ENCODE data around the gene MTR. TPM values are rescaled to one million over a fixed set of nuclear protein-coding genes. Genes with fewer than 3 reads are reported as not detected.

Gene MTR
- total and polyA plus RNA-seq, 9 donors, result 14.0 to 30.6 (median 17.9) TPM

DNA sequence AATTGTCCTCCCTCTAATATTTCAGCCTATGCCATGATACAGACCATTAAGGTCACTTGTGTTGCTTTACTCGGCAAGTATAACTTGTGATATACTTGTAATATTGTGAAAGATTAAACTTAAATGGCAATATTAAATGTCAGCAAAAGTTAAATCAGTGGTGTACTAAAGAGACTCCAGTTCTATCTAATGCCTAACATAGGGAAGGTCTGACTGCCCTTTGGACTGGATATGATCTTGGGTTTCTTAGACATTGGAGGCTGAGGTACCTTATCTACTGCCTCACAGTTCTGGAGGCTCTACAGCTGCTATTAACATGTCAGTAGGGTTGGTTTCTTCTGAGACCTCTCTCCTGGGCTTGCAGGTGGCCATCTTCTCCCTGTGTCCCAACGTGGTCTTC, 119.3 kb downstream of the MTR start:
- no peak overlapping the region for H3K4me3 ChIP-seq (ENCODE audit: low read length)
- no CpG with 5 or more reads among the region's 2 CpGs for WGBS (ENCODE audit: insufficient coverage)

DNA sequence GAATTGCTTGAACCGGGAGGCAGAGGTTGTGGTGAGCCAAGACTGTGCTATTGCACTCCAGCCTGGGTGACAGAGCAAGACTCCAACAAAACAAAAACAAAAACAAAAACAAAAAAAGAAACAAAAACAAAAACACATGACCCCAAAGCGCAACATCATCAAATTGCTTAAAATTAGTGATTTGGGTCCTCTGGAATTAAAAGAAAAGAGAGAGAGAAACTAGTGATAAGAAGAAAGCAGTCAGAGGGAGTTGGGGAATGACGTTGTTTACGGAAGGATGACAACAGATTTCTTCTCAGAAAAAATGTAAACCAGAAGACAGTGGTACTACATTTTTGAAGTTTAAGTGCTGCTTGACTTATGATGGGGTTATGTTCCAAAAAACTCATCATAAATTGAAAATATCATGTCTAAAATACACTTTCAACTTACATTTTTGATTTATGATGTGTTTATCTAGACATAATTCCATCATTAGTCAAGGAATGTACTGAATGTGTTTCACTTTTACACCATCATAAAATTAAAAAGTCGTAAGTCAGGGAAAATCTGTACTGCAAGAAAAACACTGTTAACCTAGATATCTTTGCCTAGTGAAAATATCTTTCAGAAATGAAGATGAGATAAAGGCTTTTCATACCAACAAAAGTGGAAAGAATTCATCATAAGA, 121.2 kb downstream of the MTR start:
- no peaks in the 10 kb centered on the region for H3K27me3 ChIP-seq (ENCODE audit: control insufficient read depth, insufficient read depth, low read length)
- DNase-seq, result no peak
- H3K4me3 ChIP-seq (ENCODE audit: low read length), result no peak overlapping the region
- peaks cover 3% of the 10 kb centered on the region for H3K4me1 ChIP-seq (ENCODE audit: control insufficient read depth, insufficient read depth, low read length)
- no peak overlapping the region for H3K27ac ChIP-seq (ENCODE audit: low read length)
- WGBS (ENCODE audit: insufficient coverage), result 100% methylated on average over 1 of the region's 5 CpGs
- H3K9me3 ChIP-seq (replicated peaks; ENCODE audit: control insufficient read depth, low read depth, low read length), result peaks cover 4% of the 10 kb centered on the region
- H3K36me3 ChIP-seq (ENCODE audit: control insufficient read depth, insufficient read depth, low read length), result no peaks in the 10 kb centered on the region

More for the DNA sequence above, 119.3 kb downstream of the MTR start:
- no peak for DNase-seq
- Histone ChIP-seq H3K27me3 (ENCODE audit: control insufficient read depth, insufficient read depth, low read length) (no peaks in the 10 kb centered on the region), H3K36me3 (ENCODE audit: control insufficient read depth, insufficient read depth, low read length) (no peaks in the 10 kb centered on the region), H3K27ac (ENCODE audit: low read length) (no peak overlapping the region), H3K9me3 (replicated peaks; ENCODE audit: control insufficient read depth, low read depth, low read length) (peaks cover 4% of the 10 kb centered on the region), H3K4me1 (ENCODE audit: control insufficient read depth, insufficient read depth, low read length) (no peaks in the 10 kb centered on the region)

DNA sequence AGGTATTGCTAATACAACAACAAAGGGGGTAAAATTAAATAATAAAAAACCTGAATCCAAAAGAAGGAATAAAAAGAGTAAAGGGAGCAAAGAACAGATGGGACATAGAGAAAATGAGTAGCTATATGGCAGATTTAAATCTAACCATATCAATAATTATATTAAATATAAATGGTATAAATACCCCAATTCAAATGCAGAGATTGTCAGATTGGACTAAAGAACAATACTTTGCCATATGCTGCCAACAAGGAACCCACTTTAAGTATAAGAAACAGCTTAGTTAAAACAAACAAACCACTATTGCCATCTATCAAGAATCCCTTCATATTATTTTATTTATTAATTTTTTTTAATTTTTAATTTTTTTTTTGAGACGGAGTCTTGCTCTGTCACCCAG, 122.4 kb downstream of the MTR start:
- Histone ChIP-seq H3K4me1 (ENCODE audit: control insufficient read depth, insufficient read depth, low read length) (peaks cover 3% of the 10 kb centered on the region), H3K27ac (ENCODE audit: low read length) (no peak overlapping the region), H3K27me3 (ENCODE audit: control insufficient read depth, insufficient read depth, low read length) (no peaks in the 10 kb centered on the region), H3K4me3 (ENCODE audit: low read length) (no peak overlapping the region), H3K9me3 (replicated peaks; ENCODE audit: control insufficient read depth, low read depth, low read length) (peaks cover 4% of the 10 kb centered on the region), H3K36me3 (ENCODE audit: control insufficient read depth, insufficient read depth, low read length) (no peaks in the 10 kb centered on the region)
- DNase-seq, result no peak
- 100% methylated on average over 1 of the region's 1 CpG for WGBS (ENCODE audit: insufficient coverage)

DNA sequence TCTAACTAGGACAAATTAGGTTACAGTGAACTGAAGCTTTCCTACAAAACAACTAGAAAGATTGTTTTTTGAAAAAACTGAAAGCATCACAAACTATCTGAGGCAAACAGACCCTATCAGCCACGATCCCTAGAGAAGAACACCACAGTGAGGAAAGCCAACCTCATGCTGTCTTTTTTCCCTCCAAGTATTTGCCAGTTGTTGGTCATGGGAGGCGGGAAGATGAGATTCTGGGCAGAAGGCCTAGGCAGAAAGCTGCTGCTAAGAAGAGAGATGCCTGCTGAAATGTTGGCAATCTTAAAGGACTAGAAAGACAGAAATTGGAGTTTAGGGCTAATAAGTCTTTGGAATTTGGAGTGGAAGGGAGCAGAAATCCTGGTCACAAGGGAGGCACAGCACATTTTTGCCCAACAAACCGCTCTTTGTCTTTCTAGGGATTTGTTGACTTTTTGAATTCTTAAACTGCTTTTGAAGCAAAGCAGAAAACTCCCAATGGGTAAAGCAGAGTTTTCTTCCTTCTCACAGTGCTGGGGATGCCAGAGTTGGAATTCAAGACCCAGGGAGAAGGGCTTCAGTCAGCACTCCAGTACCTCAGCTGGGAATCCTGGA, 125.3 kb downstream of the MTR start:
- H3K27me3 ChIP-seq (ENCODE audit: control insufficient read depth, insufficient read depth, low read length), result no peaks in the 10 kb centered on the region
- no peaks in the 10 kb centered on the region for H3K36me3 ChIP-seq (ENCODE audit: control insufficient read depth, insufficient read depth, low read length)
- H3K4me3 ChIP-seq (ENCODE audit: low read length), result no peak overlapping the region
- H3K9me3 ChIP-seq (replicated peaks; ENCODE audit: control insufficient read depth, low read depth, low read length), result peaks cover 3% of the 10 kb centered on the region
- H3K27ac ChIP-seq (ENCODE audit: low read length), result no peak overlapping the region
- 50% methylated on average over 1 of the region's 3 CpGs for WGBS (ENCODE audit: insufficient coverage)
- H3K4me1 ChIP-seq (ENCODE audit: control insufficient read depth, insufficient read depth, low read length), result peaks cover 7% of the 10 kb centered on the region
- peak; percentile 27 for DNase-seq

DNA sequence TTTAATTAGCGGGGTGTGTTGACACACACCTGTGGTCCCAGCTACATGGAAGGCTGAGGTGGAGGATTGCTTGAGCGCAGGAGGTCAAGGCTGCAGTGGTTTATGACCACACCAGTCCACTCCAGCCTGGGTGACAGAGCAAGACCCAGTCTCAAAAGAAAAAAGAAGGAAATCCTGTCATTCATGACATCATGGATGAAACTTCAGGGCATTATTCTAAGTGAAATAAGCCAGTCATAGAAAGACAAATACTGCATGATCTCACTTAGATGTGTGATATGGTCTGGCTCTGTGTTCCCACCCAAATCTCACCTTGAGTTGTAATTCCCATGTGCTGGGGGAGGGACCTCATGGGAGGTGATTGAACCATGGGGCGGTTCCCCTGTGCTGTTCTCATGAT, 126.5 kb downstream of the MTR start:
- WGBS (ENCODE audit: insufficient coverage), result no CpG with 5 or more reads among the region's 3 CpGs
- no peak overlapping the region for H3K27ac ChIP-seq (ENCODE audit: low read length)
- no peaks in the 10 kb centered on the region for H3K27me3 ChIP-seq (ENCODE audit: control insufficient read depth, insufficient read depth, low read length)
- H3K36me3 ChIP-seq (ENCODE audit: control insufficient read depth, insufficient read depth, low read length), result no peaks in the 10 kb centered on the region
- H3K4me1 ChIP-seq (ENCODE audit: control insufficient read depth, insufficient read depth, low read length), result peaks cover 8% of the 10 kb centered on the region
- H3K4me3 ChIP-seq (ENCODE audit: low read length), result no peak overlapping the region
- H3K9me3 ChIP-seq (replicated peaks; ENCODE audit: control insufficient read depth, low read depth, low read length), result peaks cover 2% of the 10 kb centered on the region
- no peak for DNase-seq

DNA sequence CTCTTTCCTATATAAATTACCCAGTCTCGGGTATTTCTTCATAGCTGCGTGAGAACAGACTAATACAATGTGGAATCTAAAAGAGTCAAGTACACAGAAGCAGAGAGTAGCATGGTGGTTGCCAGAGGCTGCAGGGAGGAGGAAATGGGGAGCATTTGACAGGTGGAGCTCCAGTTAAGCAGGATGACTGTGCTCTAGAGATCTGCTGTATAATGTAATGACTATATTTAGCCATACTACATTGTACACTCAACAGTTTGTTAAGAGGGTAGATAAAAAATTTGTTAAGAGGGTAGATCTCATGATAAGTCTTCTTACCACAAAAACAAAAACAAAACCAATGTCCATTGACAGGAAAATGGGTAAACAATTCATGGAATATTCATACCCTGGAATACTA, 127.1 kb downstream of the MTR start:
- no peaks in the 10 kb centered on the region for H3K36me3 ChIP-seq (ENCODE audit: control insufficient read depth, insufficient read depth, low read length)
- H3K4me3 ChIP-seq (ENCODE audit: low read length), result no peak overlapping the region
- H3K4me1 ChIP-seq (ENCODE audit: control insufficient read depth, insufficient read depth, low read length), result peaks cover 8% of the 10 kb centered on the region
- peaks cover 2% of the 10 kb centered on the region for H3K9me3 ChIP-seq (replicated peaks; ENCODE audit: control insufficient read depth, low read depth, low read length)
- DNase-seq, result peak; percentile 11
- H3K27me3 ChIP-seq (ENCODE audit: control insufficient read depth, insufficient read depth, low read length), result no peaks in the 10 kb centered on the region
- 80% methylated on average over 1 of the region's 2 CpGs for WGBS (ENCODE audit: insufficient coverage)
- no peak overlapping the region for H3K27ac ChIP-seq (ENCODE audit: low read length)

DNA sequence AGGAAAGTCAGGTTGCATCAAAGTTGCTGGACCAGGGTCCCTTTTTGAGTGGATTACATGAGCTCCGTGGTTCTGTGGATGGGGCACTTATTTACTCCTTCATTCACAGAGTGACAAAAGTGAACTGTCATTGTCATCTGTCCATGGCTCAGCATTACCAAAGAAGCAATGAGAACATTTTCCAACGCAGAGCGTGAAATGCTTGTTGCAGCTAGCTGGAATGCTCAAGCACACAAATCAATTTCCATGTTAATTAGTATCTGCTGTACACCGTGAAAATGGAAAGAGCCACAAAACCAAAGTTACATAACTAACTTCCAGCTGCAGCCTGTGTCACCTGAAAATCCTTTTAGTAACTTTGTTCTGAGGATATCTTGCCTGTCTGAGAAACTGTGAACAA, 130.3 kb downstream of the MTR start:
- no peaks in the 10 kb centered on the region for H3K36me3 ChIP-seq (ENCODE audit: control insufficient read depth, insufficient read depth, low read length)
- no peak overlapping the region for H3K4me3 ChIP-seq (ENCODE audit: low read length)
- 67% methylated on average over 2 of the region's 4 CpGs for WGBS (ENCODE audit: insufficient coverage)
- DNase-seq, result peak; percentile 56
- no peaks in the 10 kb centered on the region for H3K9me3 ChIP-seq (replicated peaks; ENCODE audit: control insufficient read depth, low read depth, low read length)
- no peak overlapping the region for H3K27ac ChIP-seq (ENCODE audit: low read length)
- H3K27me3 ChIP-seq (ENCODE audit: control insufficient read depth, insufficient read depth, low read length), result no peaks in the 10 kb centered on the region
- peaks cover 8% of the 10 kb centered on the region for H3K4me1 ChIP-seq (ENCODE audit: control insufficient read depth, insufficient read depth, low read length)

DNA sequence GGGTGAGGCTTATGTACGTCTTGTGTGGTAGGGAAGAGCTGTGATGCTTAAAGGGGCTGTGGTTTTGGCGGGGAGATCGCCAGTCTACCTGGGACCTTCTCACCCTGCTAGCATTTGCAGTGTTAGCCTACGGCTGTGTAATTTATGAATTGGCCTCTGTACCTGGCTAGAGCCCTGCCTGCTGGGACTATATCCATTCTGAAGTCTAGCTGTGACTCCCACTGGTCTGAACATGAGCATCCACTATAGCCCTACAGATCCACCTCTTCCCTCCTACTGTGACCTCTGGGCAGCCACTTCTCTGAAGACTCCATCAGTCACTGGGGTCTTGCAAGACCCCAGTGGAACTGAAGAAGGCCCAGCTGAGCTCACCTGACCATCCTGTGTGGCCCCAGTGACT, 135.4 kb downstream of the MTR start:
- Histone ChIP-seq H3K9me3 (replicated peaks; ENCODE audit: control insufficient read depth, low read depth, low read length) (no peaks in the 10 kb centered on the region), H3K4me3 (ENCODE audit: low read length) (no peak overlapping the region), H3K27ac (ENCODE audit: low read length) (no peak overlapping the region), H3K4me1 (ENCODE audit: control insufficient read depth, insufficient read depth, low read length) (peaks cover 2% of the 10 kb centered on the region), H3K27me3 (ENCODE audit: control insufficient read depth, insufficient read depth, low read length) (no peaks in the 10 kb centered on the region), H3K36me3 (ENCODE audit: control insufficient read depth, insufficient read depth, low read length) (no peaks in the 10 kb centered on the region)
- DNase-seq, result no peak
- WGBS (ENCODE audit: insufficient coverage), result 97% methylated on average over 4 of the region's 4 CpGs

DNA sequence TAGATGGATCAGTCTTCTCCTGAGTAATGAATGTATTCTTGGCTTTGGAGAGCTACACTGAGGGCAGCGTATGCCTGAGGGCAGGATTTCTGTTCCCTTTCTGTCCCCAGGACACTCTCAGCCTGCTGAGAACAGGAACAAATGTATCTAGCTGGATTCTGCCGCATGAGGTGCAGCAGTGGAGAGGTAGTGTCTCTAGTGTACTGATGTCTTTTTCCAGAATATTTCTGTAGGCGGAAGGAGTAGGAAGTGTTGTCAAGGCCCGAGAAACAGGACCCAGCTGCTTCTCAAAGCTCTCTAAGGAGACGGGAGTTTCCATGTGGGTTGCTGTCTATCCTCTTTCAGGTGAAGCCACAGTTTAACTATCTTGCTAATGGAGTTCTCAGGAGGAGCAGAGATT, 143.7 kb downstream of the MTR start:
- Histone ChIP-seq H3K4me1 (ENCODE audit: control insufficient read depth, insufficient read depth, low read length) (no peaks in the 10 kb centered on the region), H3K4me3 (ENCODE audit: low read length) (no peak overlapping the region), H3K27ac (ENCODE audit: low read length) (no peak overlapping the region), H3K27me3 (ENCODE audit: control insufficient read depth, insufficient read depth, low read length) (no peaks in the 10 kb centered on the region), H3K36me3 (ENCODE audit: control insufficient read depth, insufficient read depth, low read length) (no peaks in the 10 kb centered on the region), H3K9me3 (replicated peaks; ENCODE audit: control insufficient read depth, low read depth, low read length) (peaks cover 2% of the 10 kb centered on the region)
- DNase-seq, result peak; percentile 52
- no CpG with 5 or more reads among the region's 5 CpGs for WGBS (ENCODE audit: insufficient coverage)

DNA sequence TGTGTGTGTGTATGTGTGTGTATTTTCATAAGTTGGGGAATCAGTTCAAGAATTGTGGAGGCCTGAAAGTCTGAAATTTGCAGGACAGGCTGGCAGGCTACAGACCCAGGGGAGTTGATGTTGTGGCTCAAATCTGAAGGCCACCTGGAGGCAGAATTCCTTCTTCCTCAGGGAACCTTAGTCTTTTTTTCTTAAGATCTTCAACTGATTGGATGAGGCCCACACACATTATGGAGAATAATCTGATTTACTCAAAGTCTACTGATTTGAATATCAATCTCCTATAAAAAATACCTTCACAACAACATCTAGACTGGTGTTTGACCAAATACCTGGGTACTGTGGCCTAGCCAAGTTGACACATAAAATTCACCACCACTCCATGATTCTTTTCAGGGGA, 147.3 kb downstream of the MTR start:
- peaks cover 2% of the 10 kb centered on the region for H3K9me3 ChIP-seq (replicated peaks; ENCODE audit: control insufficient read depth, low read depth, low read length)
- H3K27me3 ChIP-seq (ENCODE audit: control insufficient read depth, insufficient read depth, low read length), result no peaks in the 10 kb centered on the region
- no peak overlapping the region for H3K4me3 ChIP-seq (ENCODE audit: low read length)
- DNase-seq, result no peak
- no peak overlapping the region for H3K27ac ChIP-seq (ENCODE audit: low read length)
- H3K4me1 ChIP-seq (ENCODE audit: control insufficient read depth, insufficient read depth, low read length), result no peaks in the 10 kb centered on the region
- no peaks in the 10 kb centered on the region for H3K36me3 ChIP-seq (ENCODE audit: control insufficient read depth, insufficient read depth, low read length)
